ENCODE data around the gene ICAM3.

- TF ChIP-seq CTCF (IDR thresholded peaks at IDR 0.05; ENCODE audit: insufficient read depth, low read length, poor library complexity, severe bottlenecking) (no peak), EZH2phosphoT487 (conservative IDR thresholded peaks at IDR 0.05; ENCODE audit: low read length) (no peak)
These were observed 34.2 kb downstream of the ICAM3 start for GRCh38 chr19:10305139-10305806.

Measured in SU-DHL-6 (cell line).